ENCODE measurements around the gene THADA. TPM values are rescaled to one million over a fixed set of nuclear protein-coding genes. Genes with fewer than 3 reads are reported as not detected.
A peak's percentile ranks its signal among the peaks of the same experiment; 100 is the strongest.

THADA gene
- total and polyA plus RNA-seq, 8 donors, result 32.9 to 42.7 (median 37.2) TPM

GRCh38 chr2:43306197-43306596 lies 289.6 kb downstream of the THADA start:
- intact Hi-C loops (cut with DNase I), result no loop called here
- DNase-seq, result no peak
- no peaks in the 10 kb centered on the region for H3K36me3 ChIP-seq

DNA sequence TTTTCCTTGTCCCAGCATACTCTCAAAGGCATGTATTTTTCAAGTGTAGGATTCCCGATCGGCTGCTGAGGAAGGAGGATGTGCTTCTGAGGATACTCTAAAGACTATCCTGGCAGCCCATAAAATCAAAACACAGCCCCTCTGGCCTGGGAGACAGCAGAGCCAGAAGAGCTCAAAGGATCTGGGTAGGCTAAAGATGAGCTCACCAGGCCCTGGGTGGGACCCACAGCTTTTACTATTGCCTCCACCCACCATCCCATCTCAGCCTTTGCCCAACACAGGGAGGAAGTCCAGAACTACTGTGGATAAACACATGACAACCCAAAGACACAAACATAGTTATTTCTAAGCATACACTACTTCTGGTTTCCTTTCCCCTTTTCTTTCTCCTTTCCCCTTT lies 290.3 kb downstream of the THADA start:
- H3K27ac ChIP-seq, result peak overlapping the region; percentile 72 to 84
- ATAC-seq (peak; percentile 70), DNase-seq (peak in 1 of 4 donors; percentile 74)
- TF ChIP-seq, protein P1, sequence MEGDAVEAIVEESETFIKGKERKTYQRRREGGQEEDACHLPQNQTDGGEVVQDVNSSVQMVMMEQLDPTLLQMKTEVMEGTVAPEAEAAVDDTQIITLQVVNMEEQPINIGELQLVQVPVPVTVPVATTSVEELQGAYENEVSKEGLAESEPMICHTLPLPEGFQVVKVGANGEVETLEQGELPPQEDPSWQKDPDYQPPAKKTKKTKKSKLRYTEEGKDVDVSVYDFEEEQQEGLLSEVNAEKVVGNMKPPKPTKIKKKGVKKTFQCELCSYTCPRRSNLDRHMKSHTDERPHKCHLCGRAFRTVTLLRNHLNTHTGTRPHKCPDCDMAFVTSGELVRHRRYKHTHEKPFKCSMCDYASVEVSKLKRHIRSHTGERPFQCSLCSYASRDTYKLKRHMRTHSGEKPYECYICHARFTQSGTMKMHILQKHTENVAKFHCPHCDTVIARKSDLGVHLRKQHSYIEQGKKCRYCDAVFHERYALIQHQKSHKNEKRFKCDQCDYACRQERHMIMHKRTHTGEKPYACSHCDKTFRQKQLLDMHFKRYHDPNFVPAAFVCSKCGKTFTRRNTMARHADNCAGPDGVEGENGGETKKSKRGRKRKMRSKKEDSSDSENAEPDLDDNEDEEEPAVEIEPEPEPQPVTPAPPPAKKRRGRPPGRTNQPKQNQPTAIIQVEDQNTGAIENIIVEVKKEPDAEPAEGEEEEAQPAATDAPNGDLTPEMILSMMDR (IDR thresholded peaks at IDR 0.05), result no peak
- no peaks in the 10 kb centered on the region for H3K36me3 ChIP-seq
- H3K9me3 ChIP-seq, result no peaks in the 10 kb centered on the region
- H3K4me3 ChIP-seq, result no peak overlapping the region
- peaks cover 13 to 38% of the 10 kb centered on the region in 2 donors for H3K4me1 ChIP-seq
- H3K27me3 ChIP-seq, result no peaks in the 10 kb centered on the region
- intact Hi-C loops (cut with DNase I), result no loop called here

More at GRCh38 chr2:43306197-43306596, 289.6 kb downstream of the THADA start:
- H3K27ac ChIP-seq, result peak overlapping the region; percentile 72 to 84
- no peak overlapping the region for H3K4me3 ChIP-seq
- TF ChIP-seq, protein P1 (IDR thresholded peaks at IDR 0.05), result no peak
- no peaks in the 10 kb centered on the region for H3K9me3 ChIP-seq
- no peaks in the 10 kb centered on the region for H3K27me3 ChIP-seq
- H3K4me1 ChIP-seq, result peaks cover 13 to 37% of the 10 kb centered on the region in 2 donors
- ATAC-seq, result no peak

- H3K4me3 ChIP-seq, result no peak overlapping the region
- peaks cover 13 to 38% of the 10 kb centered on the region in 2 donors for H3K4me1 ChIP-seq
- DNase-seq (peak in 2 of 4 donors; percentile 82 to 86), ATAC-seq (peak; percentile 41)
- TF ChIP-seq, protein P1 (IDR thresholded peaks at IDR 0.05), result no peak
- no peaks in the 10 kb centered on the region for H3K9me3 ChIP-seq
- intact Hi-C loops (cut with DNase I), result no loop called here
- no peaks in the 10 kb centered on the region for H3K36me3 ChIP-seq
- H3K27ac ChIP-seq, result peak overlapping the region; percentile 72 to 84
- no peaks in the 10 kb centered on the region for H3K27me3 ChIP-seq
Measured at GRCh38 chr2:43305012-43305411, 290.8 kb downstream of the THADA start.

- ATAC-seq, result peak; percentile 8
- H3K4me3 ChIP-seq, result no peak overlapping the region
- H3K27me3 ChIP-seq, result no peaks in the 10 kb centered on the region
- TF ChIP-seq, protein P1 (IDR thresholded peaks at IDR 0.05), result no peak
- H3K9me3 ChIP-seq, result no peaks in the 10 kb centered on the region
- peaks cover 13 to 38% of the 10 kb centered on the region in 2 donors for H3K4me1 ChIP-seq
- intact Hi-C loops (cut with DNase I), result no loop called here
- no peaks in the 10 kb centered on the region for H3K36me3 ChIP-seq
- DNase-seq, result no peak
- peak overlapping the region; percentile 14 to 84 for H3K27ac ChIP-seq
Measured at GRCh38 chr2:43303889-43304288, 291.9 kb downstream of the THADA start.

- Histone ChIP-seq H3K4me1 (peaks cover 13 to 38% of the 10 kb centered on the region in 2 donors), H3K27ac (no peak overlapping the region), H3K4me3 (no peak overlapping the region), H3K36me3 (no peaks in the 10 kb centered on the region), H3K9me3 (no peaks in the 10 kb centered on the region), H3K27me3 (no peaks in the 10 kb centered on the region)
- TF ChIP-seq, protein P1 (IDR thresholded peaks at IDR 0.05), result no peak
- intact Hi-C loops (cut with DNase I), result no loop called here
- no peak for DNase-seq
- ATAC-seq, result no peak
Measured at GRCh38 chr2:43302961-43303494, 292.8 kb downstream of the THADA start.
